WTC11 (cell line): ENCODE measurements around the gene VSTM2L. TPM values are rescaled to one million over a fixed set of nuclear protein-coding genes. Genes with fewer than 3 reads are reported as not detected.

Source experiments
- ATAC-seq: fragments of 200-7000 bp; cut with Tn5 transposase; 2 replicates; pipeline ENCODE4 v1.10.0; 2021; ENCODE audit warnings: mild to moderate bottlenecking, moderate library complexity
- CTCF ChIA-PET: fragments of 300-600 bp; sonication (Branson Sonifier 250); formaldehyde crosslinking; loops from one replicate; lab custom pipeline; 2021; ENCODE audit warnings: antibody characterized with exemption; lab: Charles Lee
- POLR2A ChIA-PET: fragments of 350-600 bp; sonication (Branson Sonifier 250); formaldehyde crosslinking; loops from one replicate; lab custom pipeline; 2021; ENCODE audit warnings: antibody characterized with exemption; lab: Charles Lee
- DNase-seq: peaks from one replicate; pipeline ENCODE4 v3.0.0; 2021; ENCODE audit warnings: low spot score
- H3K27ac Mint-ChIP-seq: 2 replicates; pipeline ENCODE4 v1.8.0; 2021; ENCODE audit warnings: mixed read lengths
- H3K27me3 Mint-ChIP-seq: 2 replicates; pipeline ENCODE4 v1.8.0; 2021; ENCODE audit warnings: low read depth, mild to moderate bottlenecking, moderate library complexity, mixed read lengths
- H3K36me3 Mint-ChIP-seq: 2 replicates; pipeline ENCODE4 v1.8.0; 2021; ENCODE audit warnings: mixed read lengths
- H3K4me1 Mint-ChIP-seq: 2 replicates; pipeline ENCODE4 v1.8.0; 2022; ENCODE audit warnings: mixed read lengths
- H3K4me3 Mint-ChIP-seq: 2 replicates; pipeline ENCODE4 v1.8.0; 2021; ENCODE audit warnings: mild to moderate bottlenecking, moderate library complexity, mixed read lengths
- H3K9me3 Mint-ChIP-seq: 2 replicates; pipeline ENCODE4 v1.8.0; 2021; ENCODE audit warnings: mixed read lengths
- CREB1 ChIP-seq: sonication (generic); formaldehyde crosslinking; IDR thresholded peaks from 2 replicates; pipeline ENCODE4 v1.8.0; 2023; ENCODE audit warnings: mild to moderate bottlenecking, missing genetic modification reagents
- ELF4 ChIP-seq: sonication (generic); formaldehyde crosslinking; IDR thresholded peaks from 2 replicates; pipeline ENCODE4 v1.8.1; 2022; ENCODE audit warnings: low read depth, mild to moderate bottlenecking, moderate library complexity, missing genetic modification reagents
- ESRRA ChIP-seq: sonication (generic); formaldehyde crosslinking; IDR thresholded peaks from 2 replicates; pipeline ENCODE4 v1.8.1; 2022; ENCODE audit warnings: mild to moderate bottlenecking, missing genetic modification reagents, borderline replicate concordance
- ETV6 ChIP-seq: sonication (generic); formaldehyde crosslinking; IDR thresholded peaks from 2 replicates; pipeline ENCODE4 v1.8.1; 2022; ENCODE audit warnings: mild to moderate bottlenecking, missing genetic modification reagents
- FOXP1 ChIP-seq: sonication (generic); formaldehyde crosslinking; IDR thresholded peaks from 2 replicates; pipeline ENCODE4 v1.8.0; 2022; ENCODE audit warnings: missing genetic modification reagents, mild to moderate bottlenecking, moderate library complexity, borderline replicate concordance
- GABPB1 ChIP-seq: sonication (generic); formaldehyde crosslinking; IDR thresholded peaks from 2 replicates; pipeline ENCODE4 v1.8.1; 2023; ENCODE audit warnings: mild to moderate bottlenecking, missing genetic modification reagents
- GRHL2 ChIP-seq: fragments of 250-450 bp; sonication (Bioruptor Pico); IDR thresholded peaks from 2 replicates; pipeline ENCODE4 v1.8.0; 2022; ENCODE audit warnings: mild to moderate bottlenecking, moderate library complexity; ENCODE audit not compliant: insufficient replicate concordance, severe bottlenecking
- HMGA2 ChIP-seq: fragments of 250-450 bp; sonication (Bioruptor Pico); IDR thresholded peaks from 2 replicates; pipeline ENCODE4 v1.4.0; 2021; ENCODE audit warnings: mild to moderate bottlenecking, moderate library complexity
- IRF2 ChIP-seq: sonication (generic); formaldehyde crosslinking; IDR thresholded peaks from 2 replicates; pipeline ENCODE4 v1.8.0; 2022; ENCODE audit warnings: low read depth, missing genetic modification reagents, borderline replicate concordance
- JUN ChIP-seq: sonication (generic); formaldehyde crosslinking; IDR thresholded peaks from 2 replicates; pipeline ENCODE4 v1.8.0; 2023; ENCODE audit warnings: mild to moderate bottlenecking, missing genetic modification reagents
- MXD4 ChIP-seq: fragments of 250-450 bp; sonication (Bioruptor Pico); IDR thresholded peaks from 2 replicates; pipeline ENCODE4 v1.8.0; 2021; ENCODE audit warnings: mild to moderate bottlenecking, moderate library complexity, borderline replicate concordance
- NFYB ChIP-seq: sonication (generic); formaldehyde crosslinking; conservative IDR thresholded peaks from 2 replicates; pipeline ENCODE4 v1.8.0; 2022; ENCODE audit warnings: low read depth, missing genetic modification reagents
- NR1H2 ChIP-seq: sonication (generic); formaldehyde crosslinking; IDR thresholded peaks from 2 replicates; pipeline ENCODE4 v1.9.0; 2021; ENCODE audit warnings: mild to moderate bottlenecking, moderate library complexity, missing genetic modification reagents
- OVOL2 ChIP-seq: fragments of 250-450 bp; sonication (Bioruptor Pico); IDR thresholded peaks from 2 replicates; pipeline ENCODE4 v1.9.0; 2021; ENCODE audit warnings: mild to moderate bottlenecking, borderline replicate concordance
- RORB ChIP-seq: fragments of 250-450 bp; sonication (Bioruptor Pico); IDR thresholded peaks from 2 replicates; pipeline ENCODE4 v1.9.0; 2021; ENCODE audit warnings: mild to moderate bottlenecking
- SOX15 ChIP-seq: fragments of 250-450 bp; sonication (Bioruptor Pico); IDR thresholded peaks from 2 replicates; pipeline ENCODE4 v1.9.0; 2021; ENCODE audit warnings: mild to moderate bottlenecking
- TCF7 ChIP-seq: sonication (generic); formaldehyde crosslinking; IDR thresholded peaks from 2 replicates; pipeline ENCODE4 v1.8.0; 2022; ENCODE audit warnings: mild to moderate bottlenecking, low read depth, missing genetic modification reagents, moderate library complexity
- ZNF121 ChIP-seq: sonication (generic); formaldehyde crosslinking; IDR thresholded peaks from 2 replicates; pipeline ENCODE4 v1.8.0; 2023; ENCODE audit warnings: missing genetic modification reagents
- ZNF232 ChIP-seq: sonication (generic); formaldehyde crosslinking; IDR thresholded peaks from 2 replicates; pipeline ENCODE4 v1.8.0; 2022; ENCODE audit warnings: mild to moderate bottlenecking, missing genetic modification reagents
- ZNF416 ChIP-seq: fragments of 250-450 bp; sonication (Bioruptor Pico); IDR thresholded peaks from 2 replicates; pipeline ENCODE4 v1.9.0; 2021; ENCODE audit warnings: mild to moderate bottlenecking, inconsistent platforms
- total RNA-seq: library from RNA; stranded (reverse); gene quantifications from 3 replicates; pipeline ENCODE4 v1.2.3, GENCODE V29; 2021
- TF ChIP-seq, protein P1 (sequence below): sonication (generic); formaldehyde crosslinking; IDR thresholded peaks from 2 replicates; pipeline ENCODE4 v1.8.1; 2022; ENCODE audit warnings: low read depth, missing genetic modification reagents, borderline replicate concordance
- TF ChIP-seq, protein P2 (sequence below): sonication (generic); formaldehyde crosslinking; IDR thresholded peaks from 2 replicates; pipeline ENCODE4 v1.8.0; 2023; ENCODE audit warnings: missing genetic modification reagents
- TF ChIP-seq, protein P3 (sequence below): fragments of 250-450 bp; sonication (Bioruptor Pico); IDR thresholded peaks from 2 replicates; pipeline ENCODE4 v1.8.0; 2021; ENCODE audit warnings: mild to moderate bottlenecking
- TF ChIP-seq, protein P4 (sequence below): sonication (generic); formaldehyde crosslinking; IDR thresholded peaks from 2 replicates; pipeline ENCODE4 v1.8.1; 2023; ENCODE audit warnings: mild to moderate bottlenecking, missing genetic modification reagents
- TF ChIP-seq, protein P5 (sequence below): fragments of 250-450 bp; sonication (Bioruptor Pico); IDR thresholded peaks from 2 replicates; pipeline ENCODE4 v1.9.0; 2021; ENCODE audit warnings: moderate library complexity, mild to moderate bottlenecking, inconsistent platforms, borderline replicate concordance
- TF ChIP-seq, protein P6 (sequence below): fragments of 250-450 bp; sonication (Bioruptor Pico); IDR thresholded peaks from 2 replicates; pipeline ENCODE4 v1.9.0; 2021; ENCODE audit warnings: mild to moderate bottlenecking
- TF ChIP-seq, protein P7 (sequence below): fragments of 250-450 bp; sonication (Bioruptor Pico); conservative IDR thresholded peaks from 2 replicates; pipeline ENCODE4 v1.9.0; 2021; ENCODE audit warnings: mild to moderate bottlenecking

VSTM2L gene
- total RNA-seq, 1 experiment from 2014 or later = 1.9 TPM

DNA sequence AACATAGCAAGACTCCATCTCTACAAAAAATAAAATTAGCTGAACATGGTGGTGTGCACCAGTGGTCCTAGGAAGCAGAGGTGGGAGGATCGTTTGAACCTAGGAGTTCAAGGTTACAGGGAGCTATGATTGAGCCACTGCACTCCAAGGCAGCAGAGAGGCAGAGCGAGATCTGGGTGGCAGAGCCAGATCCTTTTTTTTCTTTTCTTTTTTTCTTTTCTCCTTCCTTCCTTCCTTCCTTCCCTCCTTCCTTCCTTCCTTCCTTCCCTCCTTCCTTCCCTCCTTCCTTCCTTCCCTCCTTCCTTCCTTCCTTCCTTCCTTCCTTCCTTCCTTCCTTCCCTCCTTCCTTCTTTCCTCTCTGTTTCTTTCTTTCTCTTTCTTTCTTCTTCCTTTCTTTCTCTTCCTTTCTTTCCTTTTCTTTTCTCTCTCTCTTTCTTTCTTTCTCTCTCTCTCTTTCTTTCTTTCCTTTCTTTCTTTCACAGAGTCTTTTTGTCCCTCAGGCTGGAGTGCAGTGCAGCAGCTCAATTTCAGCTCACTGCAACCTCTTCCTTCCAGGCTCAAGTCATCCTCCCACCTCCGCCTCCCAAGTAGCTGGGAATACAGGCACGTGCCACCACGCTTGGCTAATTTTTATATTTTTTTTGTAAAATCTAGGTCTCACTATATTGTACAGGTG, 9.2 kb upstream of the VSTM2L start:
- ChIA-PET POLR2A (no interaction called here), CTCF (interaction anchor here (0.8 to 3.8 kb wide), 4 partner anchors 13 to 330 kb away, joined by 3 to 18 read pairs (median 5); no protein-coding TSS in a partner anchor)
- DNase-seq (no peak), ATAC-seq (no peak)
- H3K27me3 Mint-ChIP-seq = no peaks in the 10 kb centered on the region
- peaks cover 3% of the 10 kb centered on the region for H3K4me1 Mint-ChIP-seq
- no peak for TF ChIP-seq ESRRA (CRISPR knock-in tag)
- TF ChIP-seq, protein P1, sequence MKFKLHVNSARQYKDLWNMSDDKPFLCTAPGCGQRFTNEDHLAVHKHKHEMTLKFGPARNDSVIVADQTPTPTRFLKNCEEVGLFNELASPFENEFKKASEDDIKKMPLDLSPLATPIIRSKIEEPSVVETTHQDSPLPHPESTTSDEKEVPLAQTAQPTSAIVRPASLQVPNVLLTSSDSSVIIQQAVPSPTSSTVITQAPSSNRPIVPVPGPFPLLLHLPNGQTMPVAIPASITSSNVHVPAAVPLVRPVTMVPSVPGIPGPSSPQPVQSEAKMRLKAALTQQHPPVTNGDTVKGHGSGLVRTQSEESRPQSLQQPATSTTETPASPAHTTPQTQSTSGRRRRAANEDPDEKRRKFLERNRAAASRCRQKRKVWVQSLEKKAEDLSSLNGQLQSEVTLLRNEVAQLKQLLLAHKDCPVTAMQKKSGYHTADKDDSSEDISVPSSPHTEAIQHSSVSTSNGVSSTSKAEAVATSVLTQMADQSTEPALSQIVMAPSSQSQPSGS (CRISPR knock-in tag) = no peak
- no peak for TF ChIP-seq IRF2 (CRISPR knock-in tag)
- no peak for TF ChIP-seq ZNF416 (CRISPR knock-in tag)
- TF ChIP-seq MXD4 = no peak
- TF ChIP-seq GABPB1 (CRISPR knock-in tag) = no peak
- no peak for TF ChIP-seq NFYB (CRISPR knock-in tag)
- TF ChIP-seq, protein P2, sequence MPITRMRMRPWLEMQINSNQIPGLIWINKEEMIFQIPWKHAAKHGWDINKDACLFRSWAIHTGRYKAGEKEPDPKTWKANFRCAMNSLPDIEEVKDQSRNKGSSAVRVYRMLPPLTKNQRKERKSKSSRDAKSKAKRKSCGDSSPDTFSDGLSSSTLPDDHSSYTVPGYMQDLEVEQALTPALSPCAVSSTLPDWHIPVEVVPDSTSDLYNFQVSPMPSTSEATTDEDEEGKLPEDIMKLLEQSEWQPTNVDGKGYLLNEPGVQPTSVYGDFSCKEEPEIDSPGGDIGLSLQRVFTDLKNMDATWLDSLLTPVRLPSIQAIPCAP (CRISPR knock-in tag) = no peak
- TF ChIP-seq GRHL2 (CRISPR knock-in tag) = no peak
- no peak for TF ChIP-seq FOXP1 (CRISPR knock-in tag)
- TF ChIP-seq, protein P3, sequence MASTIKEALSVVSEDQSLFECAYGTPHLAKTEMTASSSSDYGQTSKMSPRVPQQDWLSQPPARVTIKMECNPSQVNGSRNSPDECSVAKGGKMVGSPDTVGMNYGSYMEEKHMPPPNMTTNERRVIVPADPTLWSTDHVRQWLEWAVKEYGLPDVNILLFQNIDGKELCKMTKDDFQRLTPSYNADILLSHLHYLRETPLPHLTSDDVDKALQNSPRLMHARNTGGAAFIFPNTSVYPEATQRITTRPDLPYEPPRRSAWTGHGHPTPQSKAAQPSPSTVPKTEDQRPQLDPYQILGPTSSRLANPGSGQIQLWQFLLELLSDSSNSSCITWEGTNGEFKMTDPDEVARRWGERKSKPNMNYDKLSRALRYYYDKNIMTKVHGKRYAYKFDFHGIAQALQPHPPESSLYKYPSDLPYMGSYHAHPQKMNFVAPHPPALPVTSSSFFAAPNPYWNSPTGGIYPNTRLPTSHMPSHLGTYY (CRISPR knock-in tag) = no peak
- no peak for TF ChIP-seq RORB (CRISPR knock-in tag)
- no peak for TF ChIP-seq SOX15 (CRISPR knock-in tag)
- TF ChIP-seq, protein P4, sequence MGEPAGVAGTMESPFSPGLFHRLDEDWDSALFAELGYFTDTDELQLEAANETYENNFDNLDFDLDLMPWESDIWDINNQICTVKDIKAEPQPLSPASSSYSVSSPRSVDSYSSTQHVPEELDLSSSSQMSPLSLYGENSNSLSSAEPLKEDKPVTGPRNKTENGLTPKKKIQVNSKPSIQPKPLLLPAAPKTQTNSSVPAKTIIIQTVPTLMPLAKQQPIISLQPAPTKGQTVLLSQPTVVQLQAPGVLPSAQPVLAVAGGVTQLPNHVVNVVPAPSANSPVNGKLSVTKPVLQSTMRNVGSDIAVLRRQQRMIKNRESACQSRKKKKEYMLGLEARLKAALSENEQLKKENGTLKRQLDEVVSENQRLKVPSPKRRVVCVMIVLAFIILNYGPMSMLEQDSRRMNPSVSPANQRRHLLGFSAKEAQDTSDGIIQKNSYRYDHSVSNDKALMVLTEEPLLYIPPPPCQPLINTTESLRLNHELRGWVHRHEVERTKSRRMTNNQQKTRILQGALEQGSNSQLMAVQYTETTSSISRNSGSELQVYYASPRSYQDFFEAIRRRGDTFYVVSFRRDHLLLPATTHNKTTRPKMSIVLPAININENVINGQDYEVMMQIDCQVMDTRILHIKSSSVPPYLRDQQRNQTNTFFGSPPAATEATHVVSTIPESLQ (CRISPR knock-in tag) = no peak
- TF ChIP-seq ZNF232 (CRISPR knock-in tag) = no peak
- TF ChIP-seq HMGA2 (CRISPR knock-in tag) = no peak
- TF ChIP-seq TCF7 = no peak
- no peak for TF ChIP-seq CREB1
- TF ChIP-seq JUN (CRISPR knock-in tag) = no peak
- H3K9me3 Mint-ChIP-seq = no peaks in the 10 kb centered on the region
- H3K27ac Mint-ChIP-seq = no peak overlapping the region
- no peak overlapping the region for H3K4me3 Mint-ChIP-seq
- no peaks in the 10 kb centered on the region for H3K36me3 Mint-ChIP-seq

DNA sequence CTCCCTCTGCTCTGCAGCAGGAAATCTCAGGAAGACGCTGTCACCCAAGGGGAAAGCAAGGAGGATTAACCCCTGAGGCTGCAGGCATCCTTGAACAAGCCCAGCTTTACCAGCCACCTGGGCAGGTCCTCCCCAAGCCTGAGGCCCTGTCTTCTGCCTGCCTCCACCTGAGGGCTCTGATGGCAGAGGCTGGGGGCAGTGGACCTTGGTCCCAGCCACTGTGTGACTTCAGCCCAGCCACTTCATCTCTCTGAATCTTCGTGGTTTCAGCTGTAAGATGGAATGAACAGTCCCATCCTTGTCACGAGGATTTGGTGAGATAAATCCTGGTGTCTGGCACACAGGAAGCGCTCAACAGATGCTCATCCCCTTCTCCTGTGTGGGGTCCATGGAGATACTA, 8.5 kb upstream of the VSTM2L start:
- no peaks in the 10 kb centered on the region for H3K36me3 Mint-ChIP-seq
- no peak overlapping the region for H3K27ac Mint-ChIP-seq
- ChIA-PET CTCF (interaction anchor here (1.2 to 3.8 kb wide), 2 partner anchors 136 to 331 kb away, joined by 4 to 18 read pairs; no protein-coding TSS in a partner anchor), POLR2A (no interaction called here)
- no peaks in the 10 kb centered on the region for H3K9me3 Mint-ChIP-seq
- DNase-seq = no peak
- H3K4me1 Mint-ChIP-seq = peaks cover 3% of the 10 kb centered on the region
- H3K4me3 Mint-ChIP-seq = no peak overlapping the region
- no peaks in the 10 kb centered on the region for H3K27me3 Mint-ChIP-seq
- ATAC-seq = no peak
- TF ChIP-seq, protein P5, sequence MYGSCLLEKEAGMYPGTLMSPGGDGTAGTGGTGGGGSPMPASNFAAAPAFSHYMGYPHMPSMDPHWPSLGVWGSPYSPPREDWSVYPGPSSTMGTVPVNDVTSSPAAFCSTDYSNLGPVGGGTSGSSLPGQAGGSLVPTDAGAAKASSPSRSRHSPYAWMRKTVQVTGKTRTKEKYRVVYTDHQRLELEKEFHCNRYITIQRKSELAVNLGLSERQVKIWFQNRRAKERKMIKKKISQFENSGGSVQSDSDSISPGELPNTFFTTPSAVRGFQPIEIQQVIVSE = no peak
- TF ChIP-seq IRF2 (CRISPR knock-in tag) = no peak
- TF ChIP-seq ETV6 (CRISPR knock-in tag) = no peak
- TF ChIP-seq, protein P6, sequence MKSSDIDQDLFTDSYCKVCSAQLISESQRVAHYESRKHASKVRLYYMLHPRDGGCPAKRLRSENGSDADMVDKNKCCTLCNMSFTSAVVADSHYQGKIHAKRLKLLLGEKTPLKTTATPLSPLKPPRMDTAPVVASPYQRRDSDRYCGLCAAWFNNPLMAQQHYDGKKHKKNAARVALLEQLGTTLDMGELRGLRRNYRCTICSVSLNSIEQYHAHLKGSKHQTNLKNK (CRISPR knock-in tag) = no peak
- TF ChIP-seq, protein P7, sequence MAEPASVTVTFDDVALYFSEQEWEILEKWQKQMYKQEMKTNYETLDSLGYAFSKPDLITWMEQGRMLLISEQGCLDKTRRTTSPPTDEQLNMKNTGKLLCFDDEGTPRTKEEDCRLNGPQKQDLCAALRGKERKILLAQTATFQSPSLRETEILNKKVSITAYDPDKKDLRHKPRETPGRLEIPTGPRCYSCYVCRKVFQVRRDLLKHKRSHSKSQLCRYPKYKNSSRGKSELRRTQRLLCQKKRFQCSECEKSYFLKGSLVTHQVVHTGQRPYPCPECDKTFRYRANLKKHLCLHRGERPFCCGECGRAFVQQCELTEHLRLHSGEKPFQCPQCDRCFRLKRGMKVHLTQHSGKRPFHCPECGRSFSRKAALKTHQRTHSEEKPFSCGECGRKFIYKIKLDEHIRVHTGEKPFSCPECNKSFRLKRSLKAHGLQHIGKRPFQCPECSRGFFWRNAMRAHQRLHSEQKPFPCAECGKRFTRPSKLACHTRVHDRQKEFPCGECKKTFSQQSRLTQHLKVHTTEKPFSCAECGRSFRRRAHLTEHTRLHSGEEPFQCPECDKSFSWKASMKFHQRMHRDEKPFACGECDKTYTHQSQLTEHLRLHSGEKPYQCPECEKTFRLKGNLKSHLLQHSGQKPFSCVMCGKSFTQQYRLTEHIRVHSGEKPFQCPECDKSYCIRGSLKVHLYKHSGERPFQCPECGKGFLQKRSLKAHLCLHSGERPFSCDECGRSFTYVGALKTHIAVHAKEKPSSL (CRISPR knock-in tag) = no peak
- TF ChIP-seq ZNF121 (CRISPR knock-in tag) = no peak
- no peak for TF ChIP-seq GABPB1 (CRISPR knock-in tag)
- TF ChIP-seq OVOL2 = no peak
- no peak for TF ChIP-seq NR1H2
- no peak for TF ChIP-seq JUN (CRISPR knock-in tag)
- TF ChIP-seq, protein P2 (CRISPR knock-in tag) = no peak
- TF ChIP-seq ELF4 (CRISPR knock-in tag) = no peak
